Activated naive CD8-positive, alpha-beta T cell treated with anti-CD3 and anti-CD28 coated beads, Interleukin-2, amount 50 U/mL, for 24 hours (primary cell): ENCODE measurements around the gene RTN4IP1.
"Not testable (repeated sequence)": the region's sequence is repeated elsewhere in the genome, so short reads cannot be mapped to it uniquely, and the experiment has no call there.

Experiments used
- ATAC-seq: fragments of 150-1000 bp; cut with Tn5 transposase; one replicate; pipeline ENCODE4 v1.10.0; 2021
- DNase-seq: peaks from one replicate; pipeline ENCODE4 v3.0.0; 2021
- H3K27ac Mint-ChIP-seq: one replicate; pipeline ENCODE4 v1.8.0; 2021; ENCODE audit warnings: mild to moderate bottlenecking, mixed read lengths
- H3K27me3 Mint-ChIP-seq: one replicate; pipeline ENCODE4 v1.8.0; 2021; ENCODE audit warnings: mixed read lengths
- H3K36me3 Mint-ChIP-seq: one replicate; pipeline ENCODE4 v1.8.0; 2021; ENCODE audit warnings: low read depth, mixed read lengths
- H3K4me1 Mint-ChIP-seq: one replicate; pipeline ENCODE4 v1.8.0; 2021; ENCODE audit warnings: mixed read lengths
- H3K4me3 Mint-ChIP-seq: one replicate; pipeline ENCODE4 v1.8.0; 2021; ENCODE audit warnings: mild to moderate bottlenecking, moderate library complexity, mixed read lengths
- H3K9me3 Mint-ChIP-seq: one replicate; pipeline ENCODE4 v1.8.0; 2021; ENCODE audit warnings: mixed read lengths

RTN4IP1 gene

DNA sequence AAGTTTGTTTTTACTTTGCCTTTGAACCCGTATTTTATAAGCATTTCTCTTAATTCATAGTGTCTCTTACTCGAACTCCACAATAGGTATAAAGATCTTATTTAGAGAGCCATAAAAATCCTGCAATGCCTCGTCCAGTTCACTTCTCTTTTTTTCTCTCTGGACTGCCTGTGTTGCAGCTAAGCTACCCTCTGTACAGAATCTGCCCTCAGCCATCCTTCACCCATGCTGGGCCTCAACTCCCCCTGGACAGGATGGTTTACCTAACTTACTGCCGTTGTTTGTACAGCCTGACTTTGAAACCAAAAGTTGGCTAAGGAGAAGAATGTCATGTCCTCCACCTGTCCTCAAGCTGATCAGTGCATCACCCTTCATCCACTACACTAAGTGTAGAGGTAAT lies 10.5 kb upstream of the RTN4IP1 start:
- Mint-ChIP-seq H3K27me3 (no peaks in the 10 kb centered on the region), H3K9me3 (no peaks in the 10 kb centered on the region), H3K4me3 (no peak overlapping the region), H3K36me3 (peaks cover 43% of the 10 kb centered on the region), H3K4me1 (peaks cover 28% of the 10 kb centered on the region), H3K27ac (no peak overlapping the region)
- ATAC-seq: no peak
- DNase-seq: no peak

DNA sequence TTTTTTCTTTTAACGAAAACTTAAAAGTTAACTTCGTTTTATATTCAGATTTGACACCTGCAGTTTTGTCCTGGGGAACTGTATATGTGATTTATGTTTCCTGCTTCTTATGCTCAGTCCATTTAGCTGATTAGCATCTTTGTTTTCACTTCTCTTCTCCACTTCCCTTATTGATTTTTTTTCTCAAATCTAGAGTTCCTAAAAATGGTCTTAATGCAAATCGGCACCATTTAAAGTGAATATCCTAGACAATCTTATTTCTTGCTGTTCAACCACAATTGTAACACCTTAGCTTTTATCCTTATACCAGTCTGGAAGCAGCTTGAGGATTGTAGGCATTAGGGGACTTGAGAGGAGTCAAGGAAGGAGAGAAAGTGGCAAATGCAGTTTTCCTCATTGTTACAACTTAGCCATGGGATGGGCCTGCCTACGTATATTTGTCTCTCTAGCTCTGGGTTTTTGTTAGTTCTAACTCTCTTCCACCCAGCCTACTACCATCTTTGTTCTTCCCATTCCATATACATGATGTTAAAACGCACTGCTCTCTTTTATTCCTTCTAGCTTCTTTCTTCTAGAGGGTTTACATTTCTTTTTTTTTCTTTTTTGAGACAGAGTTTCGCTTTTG lies 8.5 kb upstream of the RTN4IP1 start:
- Mint-ChIP-seq H3K4me1 (peaks cover 35% of the 10 kb centered on the region), H3K27me3 (no peaks in the 10 kb centered on the region), H3K9me3 (no peaks in the 10 kb centered on the region), H3K36me3 (peaks cover 38% of the 10 kb centered on the region), H3K27ac (peak overlapping the region; percentile 69), H3K4me3 (no peak overlapping the region)
- ATAC-seq (no peak), DNase-seq (no peak)

DNA sequence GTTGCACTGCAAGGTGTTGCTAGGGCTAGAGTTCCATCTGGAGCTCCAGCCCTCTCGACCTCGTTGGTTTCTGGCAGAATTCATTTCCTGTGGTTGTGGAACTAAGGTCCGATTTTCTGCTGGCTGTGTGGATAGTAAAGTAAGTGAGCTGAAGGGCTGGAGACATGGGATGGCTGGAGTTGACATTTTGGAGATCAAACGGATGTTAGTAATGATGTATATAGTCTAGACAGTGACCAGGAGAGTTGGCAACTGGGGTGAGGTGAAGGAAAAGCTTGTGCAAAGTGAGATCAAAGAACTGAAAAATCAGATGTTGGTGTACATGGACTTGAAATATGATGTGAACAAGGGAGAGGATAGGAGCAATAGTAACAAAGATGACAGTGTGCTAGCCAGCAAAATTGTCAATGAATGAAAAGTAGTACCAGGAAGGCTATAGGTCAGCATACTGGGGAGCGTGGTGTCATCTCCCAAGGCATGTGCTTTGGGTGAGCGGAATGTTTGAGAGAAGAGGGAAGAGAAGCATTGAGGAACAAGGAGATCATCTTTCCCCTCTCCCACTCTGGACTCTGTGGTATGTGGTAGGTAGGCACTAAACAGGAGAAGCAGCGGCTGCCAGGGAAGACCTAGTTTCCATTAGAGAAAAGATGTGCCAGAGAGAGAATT lies 7.9 kb upstream of the RTN4IP1 start:
- Mint-ChIP-seq H3K27me3 (no peaks in the 10 kb centered on the region), H3K4me1 (peaks cover 40% of the 10 kb centered on the region), H3K9me3 (no peaks in the 10 kb centered on the region), H3K4me3 (no peak overlapping the region), H3K27ac (peak overlapping the region; percentile 69), H3K36me3 (peaks cover 36% of the 10 kb centered on the region)
- no peak for ATAC-seq
- no peak for DNase-seq

DNA sequence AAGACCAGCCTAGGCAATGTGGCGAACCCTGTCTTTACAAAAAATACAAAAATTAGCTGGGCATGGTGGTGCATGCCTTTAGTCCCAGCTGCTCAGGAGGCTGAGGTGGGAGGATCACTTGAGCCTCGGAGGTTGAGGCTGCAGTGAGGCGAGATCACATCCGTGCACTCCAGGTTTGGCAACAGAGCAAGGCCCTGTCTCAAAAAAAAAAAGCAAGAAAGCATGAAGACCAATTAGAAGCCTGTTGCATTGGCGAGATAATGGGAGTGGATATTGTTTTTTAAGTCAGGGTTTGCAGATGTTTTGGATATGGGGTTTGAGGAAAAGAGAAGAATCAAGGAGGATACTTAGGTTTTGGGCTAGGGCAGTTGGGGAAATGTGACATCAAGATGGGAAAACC lies 5.3 kb upstream of the RTN4IP1 start:
- no peak for ATAC-seq
- DNase-seq: no peak

DNA sequence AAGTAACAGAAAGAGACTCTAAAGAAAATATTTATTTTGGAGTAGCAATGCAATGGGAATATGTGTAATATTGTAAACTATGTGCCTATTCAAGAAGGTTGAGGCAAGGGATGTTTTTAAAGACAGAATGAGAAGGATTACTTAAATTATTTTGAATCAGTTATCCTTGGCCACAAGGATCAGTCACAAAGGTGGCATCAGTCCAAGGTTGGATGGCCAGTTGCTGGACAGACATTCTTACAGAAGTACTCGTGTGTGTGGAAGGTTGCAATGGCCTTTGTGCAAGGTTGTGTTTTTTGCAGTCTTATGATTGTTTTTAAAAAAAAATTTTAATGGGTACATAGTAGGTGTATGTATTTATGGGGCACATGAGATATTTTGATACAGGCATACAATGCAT lies 2.0 kb upstream of the RTN4IP1 start:
- Mint-ChIP-seq H3K9me3 (no peaks in the 10 kb centered on the region), H3K4me3 (no peak overlapping the region), H3K27me3 (no peaks in the 10 kb centered on the region), H3K27ac (no peak overlapping the region), H3K36me3 (peaks cover 22% of the 10 kb centered on the region), H3K4me1 (peaks cover 54% of the 10 kb centered on the region)
- no peak for DNase-seq
- no peak for ATAC-seq

More for the DNA sequence above, 5.3 kb upstream of the RTN4IP1 start:
- Mint-ChIP-seq H3K27ac (no peak overlapping the region), H3K27me3 (no peaks in the 10 kb centered on the region), H3K36me3 (peaks cover 28% of the 10 kb centered on the region), H3K4me1 (peaks cover 54% of the 10 kb centered on the region), H3K4me3 (no peak overlapping the region), H3K9me3 (no peaks in the 10 kb centered on the region)

DNA sequence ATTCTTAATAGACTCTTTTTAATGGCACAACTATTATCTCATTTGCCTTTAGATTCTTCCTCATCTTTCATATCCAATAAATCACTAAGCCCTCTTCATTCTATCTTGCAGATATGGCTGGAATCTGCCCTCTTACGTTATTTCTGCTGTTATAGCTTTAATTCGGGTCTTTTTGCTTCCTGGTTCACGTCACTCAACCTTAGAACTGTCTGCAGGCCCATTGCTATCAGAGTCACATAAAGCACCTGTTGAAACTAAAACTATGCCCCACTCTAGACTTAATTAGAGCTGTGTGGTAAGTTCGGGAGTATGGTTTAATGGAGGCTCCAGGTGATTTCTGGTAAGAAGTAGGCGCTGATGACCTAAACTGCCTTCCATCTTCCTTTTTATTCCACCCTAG lies 1.1 kb upstream of the RTN4IP1 start:
- Mint-ChIP-seq H3K4me1 (peaks cover 57% of the 10 kb centered on the region), H3K27me3 (no peaks in the 10 kb centered on the region), H3K4me3 (peak overlapping the region; percentile 97), H3K36me3 (peaks cover 22% of the 10 kb centered on the region), H3K27ac (peak overlapping the region; percentile 98), H3K9me3 (no peaks in the 10 kb centered on the region)
- ATAC-seq (no peak), DNase-seq (no peak)

DNA sequence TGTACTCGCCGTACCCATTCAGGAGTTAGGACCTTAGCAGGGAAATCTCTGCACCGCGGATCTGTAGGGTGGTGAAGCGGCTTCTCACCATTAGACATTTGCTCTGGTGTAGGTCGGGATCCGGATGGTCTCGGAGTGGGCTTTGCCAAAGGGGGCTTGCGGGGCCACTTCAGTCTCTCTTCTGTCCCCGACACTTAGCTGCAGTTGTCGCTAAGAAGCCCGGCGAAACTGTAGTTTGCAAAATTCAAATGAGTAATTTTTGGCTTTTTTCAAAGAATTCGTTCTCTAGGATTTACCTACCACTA lies 513 bp upstream of the RTN4IP1 start:
- ATAC-seq (no peak), DNase-seq (no peak)
- peaks cover 53% of the 10 kb centered on the region for H3K4me1 Mint-ChIP-seq
- no peaks in the 10 kb centered on the region for H3K27me3 Mint-ChIP-seq
- no peaks in the 10 kb centered on the region for H3K9me3 Mint-ChIP-seq
- H3K27ac Mint-ChIP-seq: peak overlapping the region; percentile 98
- H3K36me3 Mint-ChIP-seq: peaks cover 17% of the 10 kb centered on the region
- H3K4me3 Mint-ChIP-seq: peak overlapping the region; percentile 97

DNA sequence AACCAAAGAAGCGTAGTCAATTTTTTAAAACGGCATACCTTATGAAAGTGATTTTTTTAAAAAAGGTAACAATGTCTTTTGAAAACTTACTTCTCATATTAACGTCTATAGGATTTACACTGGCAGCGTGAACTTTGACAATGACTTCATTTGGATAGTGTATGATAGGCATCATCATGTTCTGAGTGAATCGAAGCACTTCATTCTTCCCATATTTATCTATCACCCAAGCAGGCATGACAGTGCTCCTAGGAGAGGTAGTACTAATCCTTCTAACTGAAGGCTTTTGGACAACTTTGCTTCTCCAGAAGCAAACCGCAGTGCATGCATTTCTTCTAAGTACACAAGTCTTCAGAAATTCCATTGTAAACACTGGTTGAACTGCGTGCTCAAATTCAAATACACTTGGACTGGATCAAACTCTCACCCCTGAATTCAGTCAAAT lies 618 bp downstream of the RTN4IP1 start:
- no peaks in the 10 kb centered on the region for H3K9me3 Mint-ChIP-seq
- ATAC-seq (peak; percentile 16), DNase-seq (no peak)
- peak overlapping the region; percentile 97 for H3K4me3 Mint-ChIP-seq
- H3K27me3 Mint-ChIP-seq: no peaks in the 10 kb centered on the region
- H3K36me3 Mint-ChIP-seq: peaks cover 11% of the 10 kb centered on the region
- peaks cover 47% of the 10 kb centered on the region for H3K4me1 Mint-ChIP-seq
- peak overlapping the region; percentile 98 for H3K27ac Mint-ChIP-seq

DNA sequence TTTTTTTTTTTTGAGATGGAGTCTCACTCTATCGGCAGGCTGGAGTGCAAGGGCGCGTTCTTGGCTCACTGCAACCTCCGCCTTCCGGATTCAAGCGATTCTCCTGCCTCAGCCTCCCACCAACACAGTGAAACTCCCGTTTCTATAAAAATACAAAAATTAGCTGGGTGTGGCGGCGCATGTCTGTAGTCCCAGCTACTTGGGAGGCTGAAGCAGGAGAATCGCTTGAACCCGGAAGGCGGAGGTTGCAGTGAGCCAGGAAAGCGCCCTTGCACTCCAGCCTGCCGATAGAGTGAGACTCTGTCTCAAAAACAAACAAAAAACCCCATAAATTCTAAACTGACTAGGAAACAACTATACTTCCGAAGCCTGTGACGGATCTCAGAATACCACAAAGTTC lies 1.5 kb downstream of the RTN4IP1 start:
- Mint-ChIP-seq H3K4me3 (peak overlapping the region; percentile 97), H3K36me3 (peaks cover 14% of the 10 kb centered on the region), H3K4me1 (peaks cover 46% of the 10 kb centered on the region)
- not testable (repeated sequence) for H3K27ac Mint-ChIP-seq, H3K27me3 Mint-ChIP-seq, H3K9me3 Mint-ChIP-seq, ATAC-seq, DNase-seq

DNA sequence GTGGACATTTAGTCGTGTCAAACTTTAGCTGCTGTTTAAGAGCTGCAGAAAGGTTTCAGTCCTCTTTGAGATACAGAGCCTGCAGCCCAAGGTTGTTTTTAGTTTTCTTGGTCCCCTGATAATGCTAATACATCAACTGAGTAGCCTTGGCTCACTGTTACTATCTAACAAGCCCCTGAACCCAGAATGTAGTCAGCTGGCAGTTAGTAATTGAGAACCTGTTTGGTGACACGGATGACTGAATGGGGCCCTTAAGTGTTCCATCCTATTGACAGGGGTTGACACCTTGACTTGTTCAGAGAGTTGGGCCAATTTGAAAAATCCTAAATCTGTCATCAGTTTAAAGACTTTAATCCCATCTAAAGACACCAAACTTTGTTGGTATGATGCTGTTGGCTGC lies 2.8 kb downstream of the RTN4IP1 start:
- no peaks in the 10 kb centered on the region for H3K9me3 Mint-ChIP-seq
- DNase-seq (no peak), ATAC-seq (no peak)
- peaks cover 37% of the 10 kb centered on the region for H3K4me1 Mint-ChIP-seq
- no peaks in the 10 kb centered on the region for H3K27me3 Mint-ChIP-seq
- H3K4me3 Mint-ChIP-seq: no peak overlapping the region
- H3K27ac Mint-ChIP-seq: no peak overlapping the region
- H3K36me3 Mint-ChIP-seq: peaks cover 10% of the 10 kb centered on the region

DNA sequence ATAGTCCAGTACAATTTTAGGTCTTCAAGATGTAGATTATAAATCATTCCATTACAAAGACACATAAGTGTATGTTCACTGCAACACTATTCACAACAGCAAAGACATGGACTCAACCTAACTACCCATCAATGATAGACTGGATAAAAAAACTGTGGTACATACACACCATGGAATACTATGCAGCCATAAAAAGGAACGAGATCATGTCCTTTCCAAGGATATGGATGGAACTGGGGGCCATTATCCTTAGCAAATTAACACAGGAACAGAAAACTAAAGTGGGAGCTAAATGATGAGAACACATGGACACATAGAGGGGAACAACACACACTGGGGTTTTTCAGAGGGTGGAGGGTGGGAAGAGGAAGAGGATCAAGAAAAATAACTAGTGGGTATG lies 6.3 kb downstream of the RTN4IP1 start:
- Mint-ChIP-seq H3K27me3 (no peaks in the 10 kb centered on the region), H3K36me3 (peaks cover 8% of the 10 kb centered on the region), H3K27ac (no peak overlapping the region), H3K4me3 (no peak overlapping the region), H3K4me1 (peaks cover 18% of the 10 kb centered on the region), H3K9me3 (no peaks in the 10 kb centered on the region)
- no peak for ATAC-seq
- no peak for DNase-seq

DNA sequence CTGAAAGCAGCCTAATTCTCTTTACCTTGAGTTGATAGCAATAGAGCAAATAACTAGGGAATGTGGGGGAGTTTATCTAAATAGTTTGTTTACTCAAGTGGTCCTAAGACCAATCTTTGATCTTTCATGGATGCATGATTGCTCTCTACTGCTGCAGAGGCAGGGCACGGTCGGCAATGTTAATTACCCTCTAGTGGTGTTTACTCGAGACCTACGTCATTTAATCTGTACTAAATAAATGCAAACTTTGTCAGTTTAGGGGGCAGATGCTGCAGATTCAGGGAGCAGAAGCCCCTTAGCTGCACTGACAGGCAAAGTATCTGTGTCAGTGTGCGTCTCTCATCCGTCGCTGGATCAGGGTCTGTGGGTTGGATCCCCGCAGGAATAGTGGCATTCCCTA lies 6.9 kb downstream of the RTN4IP1 start:
- Mint-ChIP-seq H3K27me3 (no peaks in the 10 kb centered on the region), H3K36me3 (peaks cover 8% of the 10 kb centered on the region), H3K27ac (no peak overlapping the region), H3K9me3 (no peaks in the 10 kb centered on the region), H3K4me1 (peaks cover 15% of the 10 kb centered on the region), H3K4me3 (no peak overlapping the region)
- DNase-seq (no peak), ATAC-seq (no peak)

DNA sequence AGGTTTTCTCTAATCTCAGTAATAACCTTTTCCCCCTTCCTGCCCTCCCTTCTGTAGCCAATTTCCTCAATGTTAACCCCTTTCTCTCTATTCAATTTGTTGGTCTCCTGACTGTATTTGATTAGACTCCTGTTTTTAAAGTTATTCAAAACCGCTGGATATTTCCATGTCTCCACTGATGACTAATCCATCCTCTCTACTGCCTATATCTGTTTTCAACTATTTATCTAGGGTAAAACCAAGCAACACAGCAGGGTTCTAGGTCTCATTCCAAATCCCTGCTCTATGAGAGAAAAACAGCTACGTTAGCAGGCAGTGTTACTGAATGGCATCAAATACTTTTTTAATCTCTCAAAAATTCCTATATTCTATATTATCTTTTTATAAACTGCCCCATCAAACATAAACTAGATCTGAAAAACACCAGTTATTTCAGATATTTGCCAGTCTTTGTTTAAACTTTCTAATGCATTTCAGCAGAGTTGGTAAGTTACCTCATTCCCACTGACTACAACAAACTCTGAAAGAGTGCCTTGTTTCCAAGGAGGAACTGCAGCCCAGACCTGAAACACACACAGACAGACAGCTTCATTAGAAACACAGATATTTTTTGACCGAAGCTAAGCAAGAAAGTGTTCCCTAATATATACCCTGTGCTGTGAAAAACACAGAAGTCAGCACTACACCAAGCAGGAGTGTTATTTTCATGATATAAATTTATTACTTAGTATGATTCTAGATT lies 8.2 kb downstream of the RTN4IP1 start:
- DNase-seq (no peak), ATAC-seq (no peak)
- no peaks in the 10 kb centered on the region for H3K27me3 Mint-ChIP-seq
- H3K9me3 Mint-ChIP-seq: no peaks in the 10 kb centered on the region
- H3K27ac Mint-ChIP-seq: no peak overlapping the region
- no peak overlapping the region for H3K4me3 Mint-ChIP-seq
- peaks cover 8% of the 10 kb centered on the region for H3K36me3 Mint-ChIP-seq
- H3K4me1 Mint-ChIP-seq: peaks cover 6% of the 10 kb centered on the region

DNA sequence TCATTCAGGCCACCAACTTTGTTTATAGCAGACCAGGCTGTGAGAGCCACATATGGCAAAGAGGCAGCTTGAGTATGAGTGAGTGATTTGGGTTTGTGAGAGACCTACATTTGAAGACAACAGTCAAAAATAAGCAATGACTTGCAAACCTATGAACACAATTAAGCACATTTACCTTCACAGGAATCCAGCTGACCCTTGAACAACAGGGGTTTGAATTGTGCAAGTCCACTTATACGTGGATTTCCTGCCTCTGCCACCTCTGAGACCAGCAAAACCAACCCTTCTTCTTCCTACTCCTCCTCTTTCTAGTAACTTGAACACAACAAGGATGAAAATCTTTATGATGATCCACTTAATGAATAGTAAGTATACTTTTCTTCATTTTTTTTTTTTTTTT lies 10.1 kb downstream of the RTN4IP1 start:
- no peak for DNase-seq
- no peak overlapping the region for H3K27ac Mint-ChIP-seq
- H3K36me3 Mint-ChIP-seq: peaks cover 8% of the 10 kb centered on the region
- peaks cover 2% of the 10 kb centered on the region for H3K4me1 Mint-ChIP-seq
- no peaks in the 10 kb centered on the region for H3K27me3 Mint-ChIP-seq
- ATAC-seq: no peak
- no peak overlapping the region for H3K4me3 Mint-ChIP-seq
- no peaks in the 10 kb centered on the region for H3K9me3 Mint-ChIP-seq

DNA sequence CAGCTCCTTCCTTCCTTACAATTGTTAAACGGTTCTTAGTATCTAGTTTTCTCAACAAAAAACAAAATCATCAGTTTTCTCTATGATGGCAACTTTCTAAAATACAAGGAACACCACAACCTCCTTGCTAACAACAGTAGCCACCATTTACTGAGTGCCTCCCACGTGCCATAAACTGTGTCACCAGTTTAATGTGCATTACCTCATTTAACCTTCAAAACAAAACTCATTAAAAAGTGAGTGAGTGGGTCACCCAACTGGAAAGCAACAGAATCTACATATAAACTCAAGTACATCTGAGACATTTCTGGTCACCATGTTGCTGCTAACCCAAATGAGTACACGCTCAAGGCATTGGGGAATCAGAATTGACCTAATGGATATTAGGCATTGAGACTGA lies 11.0 kb downstream of the RTN4IP1 start:
- DNase-seq (no peak), ATAC-seq (no peak)
- peaks cover 8% of the 10 kb centered on the region for H3K36me3 Mint-ChIP-seq
- H3K4me3 Mint-ChIP-seq: no peak overlapping the region
- H3K27ac Mint-ChIP-seq: no peak overlapping the region
- no peaks in the 10 kb centered on the region for H3K9me3 Mint-ChIP-seq
- H3K27me3 Mint-ChIP-seq: no peaks in the 10 kb centered on the region
- peaks cover 11% of the 10 kb centered on the region for H3K4me1 Mint-ChIP-seq
